SK-N-SH treated with all-trans-retinoic acid at 6 μM for 48 hours (cell line): ENCODE results near the gene LRRIQ1.

ENCODE experiments used
- ATAC-seq: fragments of 200-7000 bp; cut with Tn5 transposase; 3 replicates; pipeline ENCODE4 v1.9.1; 2020; ENCODE audit warnings: mild to moderate bottlenecking, moderate library complexity
- ARNTL ChIP-seq: fragments of 450-650 bp; formaldehyde crosslinking; IDR thresholded peaks from 2 replicates; pipeline ENCODE4 v1.5.0; 2020; ENCODE audit warnings: low read depth, mild to moderate bottlenecking, moderate library complexity, borderline replicate concordance
- BACH2 ChIP-seq: fragments of 250-450 bp; sonication (Bioruptor Pico); IDR thresholded peaks from 2 replicates; pipeline ENCODE4 v1.9.0; 2021; ENCODE audit warnings: mild to moderate bottlenecking, borderline replicate concordance
- CSDC2 ChIP-seq: fragments of 250-450 bp; sonication (Bioruptor Pico); IDR thresholded peaks from 2 replicates; pipeline ENCODE4 v1.5.0; 2020; ENCODE audit warnings: mild to moderate bottlenecking, moderate library complexity
- ESRRG ChIP-seq: fragments of 250-450 bp; sonication (Bioruptor Pico); IDR thresholded peaks from 2 replicates; pipeline ENCODE4 v1.6.1; 2021; ENCODE audit warnings: mild to moderate bottlenecking
- GLIS3 ChIP-seq: fragments of 250-450 bp; sonication (Bioruptor Pico); IDR thresholded peaks from 2 replicates; pipeline ENCODE4 v1.5.0; 2020; ENCODE audit warnings: mild to moderate bottlenecking, moderate library complexity
- ISL1 ChIP-seq: fragments of 250-450 bp; sonication (Bioruptor Pico); IDR thresholded peaks from 2 replicates; pipeline ENCODE4 v2.1.2; 2022; ENCODE audit warnings: mild to moderate bottlenecking, moderate library complexity
- OSR1 ChIP-seq: fragments of 250-450 bp; sonication (Bioruptor Pico); IDR thresholded peaks from 2 replicates; pipeline ENCODE4 v1.8.0; 2022; ENCODE audit warnings: moderate library complexity, mild to moderate bottlenecking, inconsistent platforms
- PPARA ChIP-seq: fragments of 250-450 bp; sonication (Bioruptor Pico); IDR thresholded peaks from 2 replicates; pipeline ENCODE4 v1.5.0; 2020; ENCODE audit warnings: mild to moderate bottlenecking, borderline replicate concordance
- RARB ChIP-seq: fragments of 250-450 bp; sonication (Bioruptor Pico); IDR thresholded peaks from 2 replicates; pipeline ENCODE4 v1.8.0; 2021; ENCODE audit warnings: mild to moderate bottlenecking, moderate library complexity
- SNAI2 ChIP-seq: fragments of 250-450 bp; sonication (Bioruptor Pico); IDR thresholded peaks from 2 replicates; pipeline ENCODE4 v1.5.0; 2020; ENCODE audit warnings: mild to moderate bottlenecking, moderate library complexity
- TCF4 ChIP-seq: fragments of 250-450 bp; sonication (Bioruptor Pico); IDR thresholded peaks from 2 replicates; pipeline ENCODE4 v1.8.0; 2021; ENCODE audit warnings: mild to moderate bottlenecking, moderate library complexity, borderline replicate concordance
- ZC3H10 ChIP-seq: fragments of 250-450 bp; sonication (Bioruptor Pico); IDR thresholded peaks from 2 replicates; pipeline ENCODE4 v1.5.1; 2021; ENCODE audit warnings: mild to moderate bottlenecking, moderate library complexity
- ZFP3 ChIP-seq: fragments of 250-450 bp; sonication (Bioruptor Pico); IDR thresholded peaks from 2 replicates; pipeline ENCODE4 v1.5.0; 2020; ENCODE audit warnings: mild to moderate bottlenecking, moderate library complexity
- ZFP30 ChIP-seq: fragments of 450-650 bp; formaldehyde crosslinking; IDR thresholded peaks from 2 replicates; pipeline ENCODE4 v1.5.0; 2022; ENCODE audit warnings: mild to moderate bottlenecking, moderate library complexity
- ZNF565 ChIP-seq: fragments of 450-650 bp; formaldehyde crosslinking; conservative IDR thresholded peaks from 2 replicates; pipeline ENCODE4 v1.5.0; 2020; ENCODE audit warnings: low read depth, mild to moderate bottlenecking, moderate library complexity
- ZNF70 ChIP-seq: fragments of 450-650 bp; formaldehyde crosslinking; IDR thresholded peaks from 2 replicates; pipeline ENCODE4 v1.5.0; 2020; ENCODE audit warnings: mild to moderate bottlenecking, moderate library complexity
- TF ChIP-seq, protein P1 (sequence below): fragments of 250-450 bp; sonication (Bioruptor Pico); IDR thresholded peaks from 2 replicates; pipeline ENCODE4 v1.8.0; 2021; ENCODE audit warnings: low read depth, mild to moderate bottlenecking, moderate library complexity, borderline replicate concordance
- TF ChIP-seq, protein P2 (sequence below): fragments of 250-450 bp; sonication (Bioruptor Pico); IDR thresholded peaks from 2 replicates; pipeline ENCODE4 v1.5.1; 2020; ENCODE audit warnings: low read depth, mild to moderate bottlenecking, moderate library complexity
- TF ChIP-seq, protein P3 (sequence below): fragments of 250-450 bp; sonication (Bioruptor Pico); IDR thresholded peaks from 2 replicates; pipeline ENCODE4 v1.5.0; 2020; ENCODE audit warnings: mild to moderate bottlenecking, moderate library complexity
- TF ChIP-seq, protein P4 (sequence below): fragments of 250-450 bp; sonication (Bioruptor Pico); IDR thresholded peaks from 2 replicates; pipeline ENCODE4 v1.5.1; 2021; ENCODE audit warnings: mild to moderate bottlenecking, moderate library complexity

The LRRIQ1 gene

DNA sequence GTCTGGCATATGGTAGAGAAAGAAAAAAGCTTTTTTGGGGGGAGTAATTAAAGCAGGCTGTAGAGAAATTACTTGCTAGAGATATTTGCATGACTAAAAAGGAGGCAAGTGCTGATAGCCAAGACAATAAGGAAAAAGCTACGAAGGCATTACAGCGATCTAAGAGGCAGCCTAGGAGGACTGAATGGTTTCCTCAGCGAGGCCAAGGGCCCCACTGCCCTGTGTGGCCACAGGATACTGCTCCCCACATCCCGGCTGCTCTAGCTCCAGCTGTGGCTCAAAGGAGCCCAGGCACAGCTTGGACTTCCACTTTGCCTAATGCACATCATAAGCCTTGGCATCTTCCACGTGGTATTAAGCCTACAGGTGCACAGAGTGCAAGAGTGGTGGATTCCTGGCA lies 53.6 kb downstream of the LRRIQ1 start:
- no peak for ATAC-seq
- no peak for TF ChIP-seq OSR1 (CRISPR knock-in tag)

DNA sequence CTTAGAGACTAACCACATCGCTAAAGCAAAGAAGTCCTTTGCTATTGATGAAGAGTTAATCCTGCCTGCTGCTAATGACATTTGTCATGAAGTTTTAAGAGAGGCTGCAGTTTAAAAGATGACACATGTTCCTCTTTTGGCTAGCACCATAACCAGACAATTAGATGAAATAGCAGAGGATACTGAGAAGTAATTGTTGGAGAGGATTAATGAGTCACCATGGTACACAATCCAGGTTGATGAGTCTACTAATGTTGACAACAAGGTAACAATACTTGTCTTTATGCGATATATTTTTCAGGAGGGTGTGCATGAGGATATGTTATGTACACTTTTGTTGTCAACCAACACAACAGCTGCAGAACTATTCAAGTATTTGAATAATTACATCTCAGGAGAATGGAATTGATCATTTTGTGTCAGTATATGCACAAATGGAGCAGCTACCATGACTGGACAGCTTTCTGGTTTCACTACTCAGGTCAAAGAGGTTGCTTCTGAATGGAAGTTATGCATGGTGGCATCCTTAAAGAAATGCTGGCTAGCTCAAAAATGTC lies 56.7 kb downstream of the LRRIQ1 start:
- TF ChIP-seq ARNTL (CRISPR knock-in tag) (no peak), RARB (CRISPR knock-in tag) (no peak), OSR1 (CRISPR knock-in tag) (no peak)
- TF ChIP-seq, all 23 proteins: peak for 0
- ATAC-seq, result no peak

DNA sequence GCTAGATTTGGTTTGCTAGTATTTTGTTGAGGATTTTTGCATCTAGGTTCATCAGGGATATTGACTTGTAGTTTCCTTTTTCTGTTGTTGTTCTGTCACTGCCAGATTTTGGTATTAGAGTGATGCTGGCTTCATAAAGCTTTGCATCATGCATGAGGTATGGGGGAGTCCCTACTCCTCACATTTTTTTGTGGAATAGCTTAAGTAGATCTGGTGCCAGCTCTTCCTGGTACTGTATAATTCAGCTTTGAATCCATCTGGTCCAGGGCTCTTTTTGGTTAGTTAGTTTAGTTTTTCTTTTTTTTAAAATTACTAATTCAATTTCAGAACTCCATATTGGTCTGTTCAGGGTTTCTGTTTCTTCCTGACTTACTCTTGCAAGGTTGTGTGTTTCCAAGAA lies 59.4 kb downstream of the LRRIQ1 start:
- TF ChIP-seq GLIS3 (CRISPR knock-in tag) (no peak), BACH2 (CRISPR knock-in tag) (no peak)
- TF ChIP-seq, protein P1, sequence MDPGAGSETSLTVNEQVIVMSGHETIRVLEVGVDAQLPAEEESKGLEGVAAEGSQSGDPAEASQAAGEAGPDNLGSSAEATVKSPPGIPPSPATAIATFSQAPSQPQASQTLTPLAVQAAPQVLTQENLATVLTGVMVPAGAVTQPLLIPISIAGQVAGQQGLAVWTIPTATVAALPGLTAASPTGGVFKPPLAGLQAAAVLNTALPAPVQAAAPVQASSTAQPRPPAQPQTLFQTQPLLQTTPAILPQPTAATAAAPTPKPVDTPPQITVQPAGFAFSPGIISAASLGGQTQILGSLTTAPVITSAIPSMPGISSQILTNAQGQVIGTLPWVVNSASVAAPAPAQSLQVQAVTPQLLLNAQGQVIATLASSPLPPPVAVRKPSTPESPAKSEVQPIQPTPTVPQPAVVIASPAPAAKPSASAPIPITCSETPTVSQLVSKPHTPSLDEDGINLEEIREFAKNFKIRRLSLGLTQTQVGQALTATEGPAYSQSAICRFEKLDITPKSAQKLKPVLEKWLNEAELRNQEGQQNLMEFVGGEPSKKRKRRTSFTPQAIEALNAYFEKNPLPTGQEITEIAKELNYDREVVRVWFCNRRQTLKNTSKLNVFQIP (CRISPR knock-in tag), result no peak
- ATAC-seq, result no peak

DNA sequence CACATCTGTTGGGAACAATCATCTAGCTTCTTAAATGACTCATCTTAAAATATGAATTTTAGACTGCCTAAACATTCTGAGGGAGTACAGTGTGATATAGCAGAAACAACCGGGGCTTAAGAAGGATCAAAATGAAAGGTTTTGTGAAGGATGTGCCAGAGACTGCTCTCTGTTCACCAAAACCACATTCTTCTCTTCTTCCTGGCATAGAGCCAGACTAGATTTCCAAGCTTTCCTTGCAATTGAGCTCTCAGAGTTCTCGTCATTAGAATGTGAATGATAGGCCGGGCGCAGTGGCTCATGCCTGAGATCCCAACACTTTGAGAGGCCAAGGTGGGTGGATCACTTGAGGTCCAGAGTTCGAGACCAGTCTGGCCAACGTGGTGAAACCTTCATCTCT lies 94.5 kb downstream of the LRRIQ1 start:
- ATAC-seq, result no peak
- no peak for TF ChIP-seq BACH2 (CRISPR knock-in tag)
- TF ChIP-seq ZNF70 (CRISPR knock-in tag), result no peak
- no peak for TF ChIP-seq OSR1 (CRISPR knock-in tag)
- TF ChIP-seq, protein P2, sequence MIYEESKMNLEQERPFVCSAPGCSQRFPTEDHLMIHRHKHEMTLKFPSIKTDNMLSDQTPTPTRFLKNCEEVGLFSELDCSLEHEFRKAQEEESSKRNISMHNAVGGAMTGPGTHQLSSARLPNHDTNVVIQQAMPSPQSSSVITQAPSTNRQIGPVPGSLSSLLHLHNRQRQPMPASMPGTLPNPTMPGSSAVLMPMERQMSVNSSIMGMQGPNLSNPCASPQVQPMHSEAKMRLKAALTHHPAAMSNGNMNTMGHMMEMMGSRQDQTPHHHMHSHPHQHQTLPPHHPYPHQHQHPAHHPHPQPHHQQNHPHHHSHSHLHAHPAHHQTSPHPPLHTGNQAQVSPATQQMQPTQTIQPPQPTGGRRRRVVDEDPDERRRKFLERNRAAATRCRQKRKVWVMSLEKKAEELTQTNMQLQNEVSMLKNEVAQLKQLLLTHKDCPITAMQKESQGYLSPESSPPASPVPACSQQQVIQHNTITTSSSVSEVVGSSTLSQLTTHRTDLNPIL (CRISPR knock-in tag), result no peak
- no peak for TF ChIP-seq SNAI2 (CRISPR knock-in tag)
- TF ChIP-seq ZFP3, result no peak
- TF ChIP-seq ISL1 (CRISPR knock-in tag), result no peak
- TF ChIP-seq RARB (CRISPR knock-in tag), result no peak
- TF ChIP-seq ARNTL (CRISPR knock-in tag), result no peak
- TF ChIP-seq ESRRG (CRISPR knock-in tag), result no peak
- TF ChIP-seq, protein P3, sequence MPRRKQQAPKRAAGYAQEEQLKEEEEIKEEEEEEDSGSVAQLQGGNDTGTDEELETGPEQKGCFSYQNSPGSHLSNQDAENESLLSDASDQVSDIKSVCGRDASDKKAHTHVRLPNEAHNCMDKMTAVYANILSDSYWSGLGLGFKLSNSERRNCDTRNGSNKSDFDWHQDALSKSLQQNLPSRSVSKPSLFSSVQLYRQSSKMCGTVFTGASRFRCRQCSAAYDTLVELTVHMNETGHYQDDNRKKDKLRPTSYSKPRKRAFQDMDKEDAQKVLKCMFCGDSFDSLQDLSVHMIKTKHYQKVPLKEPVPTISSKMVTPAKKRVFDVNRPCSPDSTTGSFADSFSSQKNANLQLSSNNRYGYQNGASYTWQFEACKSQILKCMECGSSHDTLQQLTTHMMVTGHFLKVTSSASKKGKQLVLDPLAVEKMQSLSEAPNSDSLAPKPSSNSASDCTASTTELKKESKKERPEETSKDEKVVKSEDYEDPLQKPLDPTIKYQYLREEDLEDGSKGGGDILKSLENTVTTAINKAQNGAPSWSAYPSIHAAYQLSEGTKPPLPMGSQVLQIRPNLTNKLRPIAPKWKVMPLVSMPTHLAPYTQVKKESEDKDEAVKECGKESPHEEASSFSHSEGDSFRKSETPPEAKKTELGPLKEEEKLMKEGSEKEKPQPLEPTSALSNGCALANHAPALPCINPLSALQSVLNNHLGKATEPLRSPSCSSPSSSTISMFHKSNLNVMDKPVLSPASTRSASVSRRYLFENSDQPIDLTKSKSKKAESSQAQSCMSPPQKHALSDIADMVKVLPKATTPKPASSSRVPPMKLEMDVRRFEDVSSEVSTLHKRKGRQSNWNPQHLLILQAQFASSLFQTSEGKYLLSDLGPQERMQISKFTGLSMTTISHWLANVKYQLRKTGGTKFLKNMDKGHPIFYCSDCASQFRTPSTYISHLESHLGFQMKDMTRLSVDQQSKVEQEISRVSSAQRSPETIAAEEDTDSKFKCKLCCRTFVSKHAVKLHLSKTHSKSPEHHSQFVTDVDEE, result no peak
- TF ChIP-seq GLIS3 (CRISPR knock-in tag), result no peak
- no peak for TF ChIP-seq ZC3H10
- no peak for TF ChIP-seq PPARA
- TF ChIP-seq, protein P1 (CRISPR knock-in tag), result no peak

DNA sequence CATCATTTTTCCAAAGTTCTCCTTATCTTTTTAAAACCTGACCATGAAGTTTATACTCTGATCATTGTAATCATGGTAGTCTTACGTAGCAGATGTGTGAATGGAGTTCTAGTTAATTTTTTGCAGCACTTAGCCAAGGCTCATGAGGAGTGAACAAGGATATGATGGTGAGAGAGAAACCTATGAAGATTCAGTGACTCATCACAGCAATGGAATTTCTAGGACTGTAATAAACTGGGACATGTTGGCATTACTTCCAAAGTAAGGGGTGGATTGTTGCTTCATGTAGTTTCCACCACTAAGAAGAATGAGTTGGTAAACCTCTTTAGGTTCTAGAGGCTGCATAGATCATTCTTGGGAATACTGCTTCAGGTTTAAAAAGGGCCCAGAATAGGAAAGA lies 102.7 kb downstream of the LRRIQ1 start:
- no peak for ATAC-seq
- no peak for TF ChIP-seq BACH2 (CRISPR knock-in tag)
- no peak for TF ChIP-seq ZFP30 (CRISPR knock-in tag)
- TF ChIP-seq, protein P4, sequence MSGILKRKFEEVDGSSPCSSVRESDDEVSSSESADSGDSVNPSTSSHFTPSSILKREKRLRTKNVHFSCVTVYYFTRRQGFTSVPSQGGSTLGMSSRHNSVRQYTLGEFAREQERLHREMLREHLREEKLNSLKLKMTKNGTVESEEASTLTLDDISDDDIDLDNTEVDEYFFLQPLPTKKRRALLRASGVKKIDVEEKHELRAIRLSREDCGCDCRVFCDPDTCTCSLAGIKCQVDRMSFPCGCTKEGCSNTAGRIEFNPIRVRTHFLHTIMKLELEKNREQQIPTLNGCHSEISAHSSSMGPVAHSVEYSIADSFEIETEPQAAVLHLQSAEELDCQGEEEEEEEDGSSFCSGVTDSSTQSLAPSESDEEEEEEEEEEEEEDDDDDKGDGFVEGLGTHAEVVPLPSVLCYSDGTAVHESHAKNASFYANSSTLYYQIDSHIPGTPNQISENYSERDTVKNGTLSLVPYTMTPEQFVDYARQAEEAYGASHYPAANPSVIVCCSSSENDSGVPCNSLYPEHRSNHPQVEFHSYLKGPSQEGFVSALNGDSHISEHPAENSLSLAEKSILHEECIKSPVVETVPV (CRISPR knock-in tag), result no peak
- no peak for TF ChIP-seq ZNF565
- TF ChIP-seq, protein P2 (CRISPR knock-in tag), result no peak
- no peak for TF ChIP-seq ARNTL (CRISPR knock-in tag)
- no peak for TF ChIP-seq TCF4 (CRISPR knock-in tag)
- TF ChIP-seq ESRRG (CRISPR knock-in tag), result no peak
- TF ChIP-seq, protein P1 (CRISPR knock-in tag), result no peak
- no peak for TF ChIP-seq RARB (CRISPR knock-in tag)
- no peak for TF ChIP-seq SNAI2 (CRISPR knock-in tag)
- no peak for TF ChIP-seq CSDC2
- no peak for TF ChIP-seq ZNF70 (CRISPR knock-in tag)
